Activated naive CD4-positive, alpha-beta T cell (primary cell): ENCODE results near the gene PCMTD2.

ENCODE experiments used
- DNase-seq, 4 experiments: peaks; one replicate each; lab custom pipeline; 2025; lab: John Stamatoyannopoulos, UW

The PCMTD2 gene

DNA sequence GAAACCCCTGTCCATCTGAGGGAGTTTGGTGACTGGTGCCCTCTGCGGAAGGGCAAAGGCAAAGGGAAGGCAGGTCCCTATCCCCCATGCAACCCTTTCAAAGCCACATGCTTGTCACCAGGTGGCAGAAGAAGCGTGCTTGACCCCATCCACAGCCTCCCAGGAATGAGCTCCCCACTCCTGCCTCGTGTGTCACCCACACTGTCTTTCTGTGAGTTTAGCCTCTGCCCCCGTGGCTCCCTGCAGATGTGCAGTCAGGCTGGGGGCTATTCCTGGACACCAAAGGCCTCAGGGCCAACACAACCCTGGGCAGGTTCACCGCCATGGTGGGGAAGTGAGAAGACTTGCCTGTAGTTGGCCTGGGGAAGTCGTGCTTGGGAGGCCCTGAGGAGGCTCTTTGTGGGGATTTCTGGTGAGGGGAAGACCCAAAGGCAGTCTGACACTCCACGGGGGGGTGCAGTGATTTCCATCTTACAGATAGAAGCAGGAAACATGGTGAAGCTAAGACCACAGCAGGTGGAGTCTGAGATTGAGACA lies 16.6 kb upstream of the PCMTD2 start:
- no peak for DNase-seq

DNA sequence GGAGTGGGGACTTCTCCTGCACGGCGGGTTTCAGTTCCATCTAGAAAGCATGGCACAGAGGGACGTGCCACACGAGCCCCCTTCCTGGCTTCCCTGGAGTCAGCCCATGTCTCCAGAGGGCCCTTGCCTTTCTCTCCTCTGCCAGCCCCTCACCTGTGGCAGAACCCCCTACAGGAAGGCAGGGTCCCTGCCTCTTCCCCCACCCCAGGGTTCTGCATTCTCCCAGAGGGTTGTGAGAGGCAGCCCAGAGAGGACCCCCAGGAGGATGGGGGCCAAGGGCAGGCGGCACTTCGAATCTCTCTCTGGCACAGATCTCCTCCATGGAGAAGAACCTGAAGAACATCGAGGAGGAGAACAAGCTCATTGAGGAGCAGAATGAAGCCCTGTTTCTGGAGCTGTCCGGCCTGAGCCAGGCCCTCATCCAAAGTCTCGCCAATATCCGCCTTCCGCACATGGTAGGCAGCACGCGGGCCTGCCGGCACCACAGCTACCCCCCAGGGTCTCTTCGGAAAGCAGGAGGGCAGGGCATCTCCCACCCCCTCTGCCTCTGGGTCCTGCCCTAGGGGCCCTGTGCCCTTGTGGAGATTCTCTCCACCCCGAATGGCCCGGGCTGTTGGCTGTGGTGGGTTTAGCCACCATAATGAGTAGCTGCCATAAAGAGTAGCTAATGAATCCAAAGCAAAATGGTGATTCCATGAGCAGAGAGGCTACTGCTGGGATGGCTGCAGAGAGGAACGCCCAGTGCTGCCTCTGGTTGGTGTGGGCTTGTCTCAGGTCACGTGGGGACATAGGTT lies 15.9 kb upstream of the PCMTD2 start:
- DNase-seq, result no peak

GRCh38 chr20:64240243-64241015 lies 15.1 kb upstream of the PCMTD2 start:
- no peak for DNase-seq

GRCh38 chr20:64241061-64241460 lies 14.5 kb upstream of the PCMTD2 start:
- DNase-seq, result no peak

DNA sequence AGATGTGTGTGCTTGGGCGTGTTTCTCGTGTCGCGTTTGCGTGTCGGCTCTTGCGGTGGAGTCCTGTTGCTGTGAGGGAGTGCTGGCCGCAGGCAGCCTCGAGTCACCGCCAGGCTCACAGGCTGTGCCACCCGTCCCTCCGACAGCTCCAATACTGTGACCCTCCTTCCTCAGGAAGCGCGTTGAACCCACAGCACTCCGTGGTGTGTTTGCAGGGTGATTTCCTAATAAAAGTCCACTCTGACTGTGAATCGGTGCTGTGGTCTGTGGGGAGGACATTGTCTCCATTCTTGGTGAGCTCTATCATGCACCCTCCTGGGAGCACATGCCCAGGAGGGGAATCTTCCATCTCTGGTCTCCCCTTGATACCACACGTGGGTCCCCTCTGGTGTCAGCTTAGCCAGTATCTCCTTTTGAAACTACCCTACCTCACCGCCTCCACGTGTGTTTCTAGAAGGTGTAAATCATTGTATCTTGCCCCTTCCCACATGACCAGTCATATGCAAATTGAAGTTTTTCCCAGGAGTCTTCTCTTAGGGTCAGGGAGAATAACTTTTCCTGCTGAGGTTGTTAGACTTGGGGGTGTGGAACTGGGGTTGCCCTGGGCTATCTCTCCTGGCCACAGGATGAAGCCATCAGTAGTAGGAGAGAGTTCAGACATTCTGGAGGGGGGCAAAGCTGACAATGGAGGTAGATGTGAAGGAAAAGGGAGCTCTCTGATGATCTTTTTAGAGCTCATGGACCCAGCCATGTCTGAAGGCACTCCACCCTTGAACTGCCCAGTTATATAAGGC lies 13.3 kb upstream of the PCMTD2 start:
- no peak for DNase-seq

DNA sequence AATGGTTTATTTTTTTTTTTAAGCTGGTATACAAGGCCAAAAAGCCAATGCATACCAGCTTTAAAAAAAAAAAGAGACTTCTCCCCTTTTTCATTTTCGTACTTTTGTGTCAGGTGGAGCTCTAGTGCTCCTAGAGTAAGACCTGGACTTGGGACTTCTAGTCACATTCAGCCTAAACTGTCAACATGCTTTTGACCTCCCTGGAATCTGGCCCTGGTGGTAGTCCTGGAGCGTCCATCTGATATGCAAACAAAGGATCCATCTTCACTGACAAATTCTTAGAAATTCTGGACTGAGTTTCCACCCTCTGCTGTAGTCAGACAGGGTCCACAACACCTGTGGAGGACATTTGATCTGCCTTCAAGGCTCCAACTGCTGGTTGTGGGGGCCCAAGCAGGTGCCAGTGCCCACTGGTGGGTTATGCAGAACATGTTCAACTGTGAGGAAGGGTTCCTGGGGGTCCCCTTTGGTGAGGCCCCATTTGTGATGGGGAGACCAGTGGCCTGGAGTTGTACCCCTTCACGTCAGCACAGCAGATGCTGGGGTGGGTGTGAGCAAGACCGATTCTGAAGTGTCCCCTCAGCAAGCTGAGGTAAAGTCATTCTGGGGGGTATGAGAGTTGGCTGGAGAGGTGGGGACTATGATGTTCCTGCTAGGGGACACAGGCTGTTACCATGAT lies 12.6 kb upstream of the PCMTD2 start:
- no peak for DNase-seq

DNA sequence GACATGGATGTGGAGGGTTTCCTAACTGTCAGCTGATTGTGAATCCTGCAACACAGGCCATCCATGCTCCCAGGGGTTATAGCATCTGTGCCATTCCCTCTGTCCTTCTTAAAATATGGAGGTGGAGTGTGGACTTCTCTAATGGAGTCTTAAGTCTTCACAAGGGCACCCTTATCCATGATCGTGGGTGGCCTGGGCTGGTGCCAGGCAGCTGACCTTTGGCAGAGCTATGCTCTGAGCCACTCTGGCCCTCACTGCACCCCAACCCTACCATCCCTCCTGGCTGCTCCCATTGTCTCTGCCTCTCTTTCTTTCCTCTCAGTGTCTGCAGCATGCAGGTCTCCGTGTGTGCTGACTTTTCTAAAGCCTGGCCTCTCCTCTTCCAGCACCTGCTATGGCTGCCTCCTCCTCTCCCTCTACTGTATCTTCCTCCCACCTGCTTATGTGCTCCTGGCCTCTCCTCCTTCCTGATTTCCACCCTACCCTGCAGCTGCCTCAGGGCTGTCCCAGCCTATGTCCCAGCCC lies 11.2 kb upstream of the PCMTD2 start:
- no peak for DNase-seq

GRCh38 chr20:64244870-64245603 lies 10.5 kb upstream of the PCMTD2 start:
- DNase-seq, result no peak

- DNase-seq, result no peak
Measured at GRCh38 chr20:64245746-64246595, 9.6 kb upstream of the PCMTD2 start.

GRCh38 chr20:64246616-64247306 lies 8.8 kb upstream of the PCMTD2 start:
- no peak for DNase-seq

DNA sequence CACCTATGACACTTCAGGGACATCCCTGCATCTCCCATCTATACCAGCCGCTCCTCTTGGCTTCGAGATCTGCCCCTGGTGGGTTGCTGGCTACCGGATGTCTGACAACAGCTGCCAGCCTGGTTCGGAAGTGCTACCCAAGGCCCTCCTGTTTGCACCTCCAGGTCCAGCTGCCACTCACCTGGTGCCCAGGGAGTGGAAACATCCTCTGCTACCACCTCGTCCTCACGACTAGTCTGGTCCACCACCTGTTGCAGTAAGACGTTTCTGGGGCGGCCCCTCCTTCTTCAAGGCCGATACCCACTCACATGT lies 8.3 kb upstream of the PCMTD2 start:
- DNase-seq, result no peak

- DNase-seq, result no peak
Measured at GRCh38 chr20:64247970-64248841, 7.3 kb upstream of the PCMTD2 start.

GRCh38 chr20:64250027-64250426 lies 5.5 kb upstream of the PCMTD2 start:
- no peak for DNase-seq

DNA sequence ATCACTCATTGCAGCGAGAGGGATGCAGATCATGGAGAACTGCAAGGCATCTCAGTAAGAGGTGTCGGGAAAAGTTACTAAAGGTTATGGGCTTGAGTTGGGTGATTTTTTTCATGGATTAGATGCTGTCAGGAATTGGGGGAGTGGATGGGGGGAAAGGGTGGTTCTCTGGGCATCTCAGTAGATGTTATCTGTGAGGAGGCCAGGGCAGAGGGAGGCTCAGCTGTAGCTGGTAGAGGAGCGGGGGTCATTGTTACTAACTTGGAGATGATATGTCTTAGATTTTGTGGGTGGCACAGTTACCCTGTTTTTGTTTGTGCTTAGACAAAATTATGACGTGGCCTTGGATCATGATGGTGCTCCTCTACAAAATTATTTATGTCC lies 2.6 kb upstream of the PCMTD2 start:
- DNase-seq, result no peak

GRCh38 chr20:64253443-64253842 lies 2.1 kb upstream of the PCMTD2 start:
- DNase-seq, result no peak

DNA sequence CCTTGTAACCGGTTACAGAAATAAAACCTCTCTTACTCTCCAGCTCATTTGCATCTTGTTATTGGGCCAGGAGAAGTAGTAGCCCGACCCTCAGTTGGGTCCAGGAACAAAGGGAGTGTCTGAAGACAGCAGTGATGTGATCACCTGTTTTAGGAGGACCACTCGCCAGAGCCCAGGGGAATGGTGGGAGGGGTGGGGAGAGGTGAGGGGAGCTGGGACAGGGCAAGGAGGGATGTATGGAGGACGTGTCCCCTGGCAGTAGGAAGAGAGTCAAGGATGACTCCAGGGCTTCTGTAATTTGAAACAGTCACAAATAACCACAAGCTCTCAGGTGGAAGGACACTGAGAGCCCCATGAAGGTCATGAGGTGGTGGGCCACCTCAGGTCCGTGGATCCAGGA lies 1.4 kb upstream of the PCMTD2 start:
- no peak for DNase-seq

GRCh38 chr20:64254571-64255360 lies 782 bp upstream of the PCMTD2 start:
- DNase-seq, result no peak
